Tibial artery (tissue), 4 donors: ENCODE results near the gene MEAK7.

Experiments
- DNase-seq, 2 donors: peaks; one replicate each; pipeline ENCODE4 v3.0.0-alpha.2; 2019
- H3K27ac ChIP-seq, 2 donors: fragments of 200-600 bp; sonication (generic) in 1 of 2; 1 replicate in 1 of 2; 2 replicates in 1 of 2; pipeline ENCODE4 v1.5.1; 2018 to 2019; ENCODE audit warnings: mild to moderate bottlenecking in 1 of 2
- H3K27me3 ChIP-seq, 2 donors: fragments of 200-600 bp; sonication (generic) in 1 of 2; one replicate each; pipeline versions ENCODE4 v1.5.1 to v1.6.0; 2016 to 2019
- H3K36me3 ChIP-seq, 3 donors: fragments of 200-600 bp; sonication (generic) in 2 of 3; one replicate each; pipeline ENCODE4 v1.5.1; 2016 to 2019; ENCODE audit warnings: mild to moderate bottlenecking in 2 of 3
- H3K4me1 ChIP-seq, 4 donors: fragments of 200-600 bp; sonication (generic) in 2 of 4; 1 replicate in 3 of 4; 2 replicates in 1 of 4; pipeline ENCODE4 v1.5.1; 2016 to 2019
- H3K4me3 ChIP-seq, 2 donors: fragments of 200-600 bp; sonication (generic) in 1 of 2; 1 replicate in 1 of 2; 2 replicates in 1 of 2; pipeline ENCODE4 v1.5.1; 2018 to 2019; ENCODE audit warnings: mild to moderate bottlenecking in 2 of 2
- H3K9me3 ChIP-seq, 3 donors: fragments of 200-600 bp; sonication (generic) in 1 of 3; one replicate each; pipeline ENCODE4 v1.5.1; 2016 to 2019
- CTCF ChIP-seq, 2 experiments: fragments of 200-600 bp in 1 of 2; fragments of 450-650 bp in 1 of 2; IDR thresholded peaks; one replicate each; pipeline ENCODE4 v1.5.1; 2017 to 2019; ENCODE audit warnings: antibody characterized with exemption in 2 of 2, mild to moderate bottlenecking in 1 of 2, moderate library complexity in 1 of 2
- intact Hi-C: fragments of 100-400 bp; cut with DNase I; formaldehyde crosslinking; loops from one replicate; pipeline ENCODE4 v1.15.0; 2023; ENCODE audit warnings: low total_unique reads

Gene MEAK7

GRCh38 chr16:84548508-84548907 is 44.0 kb upstream of the MEAK7 start:
- Histone ChIP-seq H3K9me3 (no peaks in the 10 kb centered on the region), H3K36me3 (no peaks in the 10 kb centered on the region), H3K27ac (no peak overlapping the region), H3K27me3 (no peaks in the 10 kb centered on the region), H3K4me1 (no peaks in the 10 kb centered on the region), H3K4me3 (no peak overlapping the region)
- DNase-seq = no peak
- TF ChIP-seq CTCF (IDR thresholded peaks at IDR 0.05) = no peak
- intact Hi-C loops = no loop called here

GRCh38 chr16:84547546-84548061 is 43.1 kb upstream of the MEAK7 start:
- H3K9me3 ChIP-seq = no peaks in the 10 kb centered on the region
- no peaks in the 10 kb centered on the region for H3K4me1 ChIP-seq
- no peak for TF ChIP-seq CTCF (IDR thresholded peaks at IDR 0.05)
- intact Hi-C loops = no loop called here
- H3K27me3 ChIP-seq = no peaks in the 10 kb centered on the region
- H3K36me3 ChIP-seq = no peaks in the 10 kb centered on the region
- H3K4me3 ChIP-seq = no peak overlapping the region
- H3K27ac ChIP-seq = no peak overlapping the region
- no peak for DNase-seq

- peaks cover 0 to 7% (median 3%) of the 10 kb centered on the region in 4 donors for H3K4me1 ChIP-seq
- intact Hi-C loops = no loop called here
- no peaks in the 10 kb centered on the region for H3K9me3 ChIP-seq
- no peaks in the 10 kb centered on the region for H3K27me3 ChIP-seq
- H3K27ac ChIP-seq = no peak overlapping the region
- DNase-seq = no peak
- no peak overlapping the region for H3K4me3 ChIP-seq
- TF ChIP-seq CTCF (IDR thresholded peaks at IDR 0.05) = no peak
- no peaks in the 10 kb centered on the region for H3K36me3 ChIP-seq
Observed at GRCh38 chr16:84546669-84547545, 42.4 kb upstream of the MEAK7 start.

- no peaks in the 10 kb centered on the region for H3K27me3 ChIP-seq
- H3K4me3 ChIP-seq = no peak overlapping the region
- H3K27ac ChIP-seq = no peak overlapping the region
- TF ChIP-seq CTCF (IDR thresholded peaks at IDR 0.05) = no peak
- intact Hi-C loops = no loop called here
- H3K36me3 ChIP-seq = no peaks in the 10 kb centered on the region
- DNase-seq = no peak
- peaks cover 0 to 16% (median 10%) of the 10 kb centered on the region in 4 donors for H3K4me1 ChIP-seq
- H3K9me3 ChIP-seq = no peaks in the 10 kb centered on the region
Observed at GRCh38 chr16:84545114-84545737, 40.8 kb upstream of the MEAK7 start.

- no peak for TF ChIP-seq CTCF (IDR thresholded peaks at IDR 0.05)
- Histone ChIP-seq H3K27ac (no peak overlapping the region), H3K27me3 (no peaks in the 10 kb centered on the region), H3K9me3 (no peaks in the 10 kb centered on the region), H3K36me3 (no peaks in the 10 kb centered on the region), H3K4me3 (no peak overlapping the region), H3K4me1 (peaks cover 0 to 16% (median 10%) of the 10 kb centered on the region in 4 donors)
- no peak for DNase-seq
- intact Hi-C loops = no loop called here
Observed at GRCh38 chr16:84544031-84544773, 39.7 kb upstream of the MEAK7 start.
